ENCODE data around the gene CRYBA2. TPM values are rescaled to one million over a fixed set of nuclear protein-coding genes. Genes with fewer than 3 reads are reported as not detected.

Gene CRYBA2, protein sequence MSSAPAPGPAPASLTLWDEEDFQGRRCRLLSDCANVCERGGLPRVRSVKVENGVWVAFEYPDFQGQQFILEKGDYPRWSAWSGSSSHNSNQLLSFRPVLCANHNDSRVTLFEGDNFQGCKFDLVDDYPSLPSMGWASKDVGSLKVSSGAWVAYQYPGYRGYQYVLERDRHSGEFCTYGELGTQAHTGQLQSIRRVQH
- total RNA-seq (2014; rRNA removed; shearing (Covaris generic)) = not detected in 2 replicates
- polyA plus RNA-seq (2015; cell fraction: cytosol; rRNA removed) = not detected in 2 replicates
- polyA plus RNA-seq (2015; cell fraction: nucleus; rRNA removed) = not detected in 2 replicates

DNA sequence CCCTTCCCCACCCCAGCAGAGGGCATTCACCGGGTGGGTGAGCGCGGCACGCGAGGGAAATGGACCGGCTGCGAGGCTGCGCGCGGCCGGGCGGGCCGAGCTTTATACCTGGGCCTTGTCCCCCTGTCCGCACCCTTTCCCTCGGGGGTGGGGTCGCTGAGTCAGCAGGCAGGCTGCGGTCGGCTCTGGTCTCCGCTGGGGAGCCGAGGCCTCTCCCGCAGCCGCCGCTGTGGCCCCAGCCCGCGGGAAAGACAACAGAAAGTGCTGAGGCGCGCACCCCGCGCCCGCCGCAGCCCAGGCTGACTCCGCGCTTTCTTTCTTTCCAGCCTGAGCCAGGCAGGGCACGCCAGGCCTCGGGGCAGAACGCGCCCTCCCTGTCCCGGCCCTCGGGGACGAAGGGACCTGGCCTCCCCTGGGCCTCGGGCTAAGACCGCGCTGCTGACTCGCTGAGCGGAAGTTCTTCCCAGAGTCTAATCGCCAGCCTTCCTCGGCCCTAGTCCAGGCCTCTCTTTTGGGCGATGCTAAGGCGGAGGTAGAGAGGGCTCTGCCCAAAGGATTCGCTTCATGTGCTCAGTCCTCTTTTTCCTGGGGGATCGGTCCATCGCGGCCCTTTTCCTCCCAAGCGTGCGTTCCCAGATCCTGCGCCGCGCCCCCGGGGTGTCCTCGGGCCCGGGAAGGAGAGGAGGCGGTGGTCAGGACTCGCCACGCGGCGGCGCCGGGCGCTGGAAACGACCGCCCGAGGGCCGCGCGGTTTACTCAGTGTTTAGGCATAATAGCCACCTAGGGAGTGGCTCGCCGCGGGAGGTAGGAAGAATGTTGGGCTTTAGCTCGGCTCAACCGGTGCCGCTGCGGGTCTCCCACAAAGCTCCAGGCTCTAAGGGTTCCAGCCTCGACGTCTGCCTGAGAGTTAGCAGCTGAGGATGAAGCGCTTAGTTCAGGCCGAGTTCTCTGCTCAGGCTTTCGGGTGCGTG is at the start of gene CRYBA2:
CRYBA2 (minus strand) TSS at position 78 of the 971 bp plus-strand sequence. CDS start 246 bp downstream, outside the sequence.
- DNase-seq (ENCODE audit: low read depth) = no peak

DNA sequence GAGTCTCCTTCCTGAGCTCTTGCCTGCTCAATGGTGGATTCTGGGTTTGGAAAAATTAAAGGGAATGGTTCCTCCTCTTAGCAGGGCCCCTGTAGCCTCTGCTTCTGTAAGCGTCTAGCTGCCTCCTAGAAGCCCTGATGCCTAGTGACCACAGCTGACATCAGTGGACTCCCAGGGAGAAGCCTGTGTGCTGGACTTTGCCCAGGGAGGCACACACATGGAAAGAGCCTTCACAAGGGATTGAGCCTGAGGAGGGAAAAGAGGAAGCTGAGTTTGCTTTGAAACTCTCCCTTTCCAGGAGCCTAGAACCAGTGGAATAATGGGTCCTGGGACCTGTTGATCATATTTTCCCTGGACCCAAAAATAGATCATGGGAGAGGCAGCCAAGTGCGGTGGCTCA is 49.5 kb upstream of the CRYBA2 start:
- no peak for DNase-seq (ENCODE audit: low read depth)

DNA sequence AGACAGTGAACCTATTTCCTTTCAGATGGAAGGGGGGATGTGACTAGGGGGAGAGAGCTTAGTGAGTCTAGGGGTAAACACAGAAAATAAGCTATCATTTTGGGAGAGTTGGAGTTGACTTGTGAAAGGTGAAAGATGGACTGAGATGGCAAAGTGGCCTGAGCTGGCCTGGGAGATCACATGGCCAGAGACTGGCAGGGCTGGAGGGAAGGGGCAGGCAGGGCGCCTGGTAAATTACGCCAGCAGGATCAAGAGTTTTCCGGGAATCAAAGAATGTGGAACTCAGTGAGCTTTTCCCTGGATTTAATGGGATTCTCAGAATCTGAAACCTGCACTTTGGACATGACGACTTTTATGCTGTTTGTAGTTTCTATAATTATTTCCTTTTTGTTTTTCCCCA is 48.9 kb upstream of the CRYBA2 start:
- DNase-seq (ENCODE audit: low read depth) = no peak

DNA sequence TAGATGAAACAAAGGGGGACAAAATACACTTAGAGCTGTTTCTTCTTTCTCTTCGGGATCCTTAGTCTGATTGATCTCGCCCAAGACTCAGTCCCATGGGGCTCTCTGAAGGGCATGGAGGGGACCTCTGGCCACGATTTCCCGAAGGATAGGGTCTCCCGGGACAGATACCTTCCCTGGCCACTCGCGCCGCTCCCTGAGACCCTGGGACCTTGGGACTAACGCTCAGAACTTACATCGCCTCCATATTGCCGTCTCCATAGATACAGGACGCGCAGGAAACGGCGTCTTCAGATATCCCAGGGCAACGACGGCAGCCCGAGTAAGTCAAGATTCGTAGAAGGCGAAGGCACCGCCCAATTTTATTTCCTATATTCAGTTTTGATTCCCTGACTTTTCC is 48.0 kb upstream of the CRYBA2 start, which contains the start of gene CFAP65:
CFAP65 (minus strand) TSS at position 265 of the 400 bp plus-strand sequence. CDS start 2,468 bp downstream, outside the sequence.
- peak; percentile 43 for DNase-seq (ENCODE audit: low read depth)

DNA sequence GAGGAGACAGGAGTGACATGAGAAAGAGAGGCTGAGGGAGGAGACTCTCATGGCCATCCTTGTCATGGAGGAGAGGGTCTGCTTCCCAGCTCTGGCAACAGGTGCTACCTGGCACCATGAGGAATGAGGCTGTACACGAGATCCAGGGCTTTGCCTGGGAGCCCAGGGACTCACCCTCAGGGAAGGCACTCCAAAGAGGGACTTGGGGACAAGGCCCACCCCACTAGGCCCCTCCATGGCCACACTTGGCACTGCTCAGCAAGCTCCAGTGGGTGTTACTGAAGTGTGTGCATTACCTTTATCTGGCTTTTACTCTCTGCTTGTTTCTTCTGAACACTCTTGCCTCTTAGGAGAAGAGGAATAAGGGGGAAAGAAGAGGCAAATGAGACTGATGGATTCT is 45.4 kb upstream of the CRYBA2 start:
- DNase-seq (ENCODE audit: low read depth) = no peak

DNA sequence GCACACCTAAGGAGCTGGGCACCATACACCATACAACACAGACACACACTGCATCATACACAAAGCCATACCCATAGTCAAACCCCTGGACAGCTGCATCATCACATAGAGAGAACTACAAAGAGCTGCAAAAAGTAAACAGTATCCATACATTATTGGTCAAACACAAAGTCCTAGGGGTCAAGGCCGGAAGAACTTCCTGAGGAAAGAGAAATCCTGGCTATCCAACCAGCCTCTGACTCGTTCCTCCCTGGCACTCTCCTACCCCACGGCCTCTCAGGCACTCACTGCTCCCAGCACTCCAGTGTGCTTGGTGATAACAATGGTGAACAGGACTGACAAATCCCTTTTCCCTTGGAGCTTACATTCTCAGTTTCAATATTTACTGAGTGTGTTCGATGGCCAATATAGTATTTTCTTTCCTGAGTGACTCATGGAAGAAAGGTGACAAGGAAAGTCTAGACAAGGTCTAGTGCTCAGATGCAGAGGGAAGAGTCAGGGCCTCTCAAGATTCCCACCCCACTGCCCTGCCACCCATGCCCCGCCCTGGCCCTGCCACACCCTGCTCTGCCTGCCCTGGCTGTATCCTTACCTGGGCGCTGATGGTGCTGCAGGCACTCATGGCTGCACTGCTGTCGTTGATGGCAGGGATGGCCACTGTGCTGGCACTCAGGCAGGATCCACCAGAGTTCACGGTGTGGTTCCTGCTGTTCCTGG is 44.7 kb upstream of the CRYBA2 start:
- DNase-seq (ENCODE audit: low read depth) = no peak

DNA sequence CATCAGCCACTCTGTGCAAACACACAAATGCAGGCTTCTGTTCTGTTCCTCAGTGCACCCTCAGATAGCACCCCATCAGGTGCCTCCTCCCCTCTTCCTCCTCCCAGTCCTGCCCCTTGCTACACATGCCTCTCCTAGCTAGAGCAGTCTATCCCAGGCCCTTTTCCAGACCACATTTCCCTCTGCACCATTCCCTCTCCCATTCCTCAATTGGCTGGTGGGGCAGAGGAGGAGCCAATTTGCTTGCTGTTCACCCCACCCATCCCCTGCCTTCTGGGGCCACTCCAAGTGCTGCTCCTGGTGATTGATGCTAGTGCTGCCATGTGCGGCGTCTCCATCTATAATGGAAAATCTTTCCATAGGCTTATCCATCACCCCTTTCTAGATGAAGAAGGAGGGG is 42.7 kb upstream of the CRYBA2 start:
- no peak for DNase-seq (ENCODE audit: low read depth)

DNA sequence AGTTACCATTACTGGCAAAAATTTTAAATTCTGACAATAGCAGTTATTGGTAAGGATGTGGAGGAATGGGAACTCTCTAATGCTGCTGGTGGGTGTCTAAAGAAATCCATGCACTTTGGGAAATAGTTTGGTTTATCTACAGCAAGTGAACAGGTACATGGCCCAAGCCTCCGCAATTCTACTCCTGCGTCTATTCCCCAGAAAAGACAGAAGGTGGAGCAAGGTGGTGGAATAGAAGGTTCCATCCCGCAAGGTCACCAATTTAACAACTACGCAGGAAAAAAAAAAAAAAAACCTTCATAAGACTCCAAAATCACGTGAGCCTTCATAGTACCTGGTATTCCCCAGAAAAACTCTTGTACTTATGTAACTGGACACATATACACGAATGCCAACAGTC is 41.6 kb upstream of the CRYBA2 start:
- DNase-seq (ENCODE audit: low read depth) = no peak

DNA sequence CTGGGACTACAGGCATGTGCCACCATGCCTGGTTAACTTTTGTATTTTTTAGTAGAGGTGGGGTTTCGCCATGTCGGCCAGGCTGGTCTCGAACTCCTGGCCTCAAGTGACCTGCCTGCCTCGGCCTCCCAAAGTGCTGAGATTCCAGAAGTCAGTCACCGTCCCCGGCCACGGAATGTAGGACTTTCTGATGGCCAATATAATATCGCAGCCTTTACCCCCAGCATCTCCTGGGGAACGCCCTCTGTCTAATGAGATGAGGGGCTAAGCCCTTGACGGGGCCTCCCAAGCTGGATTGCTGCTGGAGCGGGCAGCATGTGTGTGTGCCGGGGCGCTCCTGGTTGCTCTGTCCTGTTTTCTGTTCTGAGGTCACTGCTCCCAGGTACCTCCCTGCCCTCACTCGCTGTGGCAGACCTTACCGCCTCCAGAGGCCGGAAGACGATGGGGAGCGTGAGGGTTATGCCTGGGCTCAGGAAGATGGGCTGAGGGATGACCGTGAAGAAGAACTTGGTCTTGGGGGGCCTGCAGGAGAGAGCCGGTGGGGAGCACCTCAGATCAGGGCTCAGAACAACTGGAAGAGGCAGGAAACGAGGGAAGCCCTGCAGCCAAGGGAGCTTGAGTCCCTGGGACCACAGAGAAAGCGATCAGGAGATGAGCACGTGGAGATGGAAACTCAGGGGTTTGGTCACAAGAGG is 39.0 kb upstream of the CRYBA2 start:
- no peak for DNase-seq (ENCODE audit: low read depth)

DNA sequence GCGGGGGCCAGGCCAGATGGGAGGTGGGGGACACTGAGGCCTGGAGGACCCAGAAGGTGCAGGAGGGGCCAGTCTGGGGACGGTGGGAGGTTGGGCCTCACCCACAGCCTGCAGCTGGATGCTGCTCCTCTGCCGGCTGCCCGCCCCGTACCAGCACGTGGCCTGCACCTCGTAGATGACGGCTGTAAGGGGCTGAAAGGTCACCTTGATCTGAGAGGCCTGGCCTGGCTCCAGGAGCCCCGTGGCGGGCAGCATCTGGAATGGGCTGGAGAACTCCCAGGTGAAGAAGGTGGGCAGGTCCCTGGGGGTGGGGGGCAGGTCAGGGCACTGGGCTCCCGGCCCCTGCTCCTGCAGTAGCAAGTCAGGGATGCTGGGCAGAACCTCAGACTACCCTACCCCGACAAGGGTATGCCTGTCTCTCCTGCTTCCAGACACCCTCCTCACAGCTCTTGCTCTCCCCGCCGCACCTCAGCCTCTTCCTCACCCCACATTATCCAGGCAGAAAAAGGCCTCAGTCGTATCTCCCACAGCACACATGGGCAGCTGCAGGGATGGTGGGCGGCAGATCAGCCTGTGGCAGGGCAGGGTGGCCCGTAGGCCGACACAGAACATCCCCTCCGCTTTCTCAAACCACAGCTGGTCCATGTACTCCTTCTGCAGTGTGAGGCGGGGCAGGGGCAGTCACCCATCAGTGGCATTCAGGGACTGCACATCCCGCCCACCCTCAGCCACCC is 38.0 kb upstream of the CRYBA2 start:
- DNase-seq (ENCODE audit: low read depth) = no peak

DNA sequence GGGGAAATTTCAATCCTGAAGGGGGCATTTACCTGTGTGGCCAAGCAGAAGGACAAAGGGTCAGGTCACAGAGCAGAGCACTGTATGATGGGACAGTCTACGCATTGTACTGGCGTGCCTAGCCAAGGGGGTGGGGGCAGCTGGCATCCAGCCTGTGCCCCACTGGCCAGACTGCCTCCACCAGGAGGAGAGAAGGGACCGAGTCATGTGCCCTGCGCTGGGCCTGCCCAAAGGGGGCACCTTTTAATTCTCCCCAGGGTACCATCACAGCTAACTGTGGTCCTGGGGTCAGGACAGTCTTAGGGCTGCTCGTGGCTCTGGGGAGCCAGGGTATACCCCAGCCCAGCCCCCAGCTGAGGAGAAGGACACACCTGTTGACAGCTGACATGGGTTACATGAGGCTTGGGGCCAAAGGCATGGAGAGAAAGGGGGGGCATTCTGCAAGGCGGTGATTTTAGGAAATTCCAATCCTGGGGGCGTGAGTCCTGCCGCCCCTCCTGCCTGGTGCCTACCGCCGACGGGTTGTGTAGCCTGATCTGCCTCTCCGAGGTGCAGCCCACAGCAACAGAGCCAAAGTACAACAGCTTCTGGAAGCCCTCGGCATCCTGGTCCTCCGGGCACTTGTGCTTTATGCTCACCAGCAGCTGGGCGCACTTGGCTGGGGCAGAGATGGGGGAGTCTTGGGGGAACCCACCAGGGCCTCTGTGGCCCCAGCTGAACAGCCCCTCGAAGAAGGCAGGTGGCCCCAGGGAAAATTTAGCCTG is 37.1 kb upstream of the CRYBA2 start:
- DNase-seq (ENCODE audit: low read depth) = no peak

DNA sequence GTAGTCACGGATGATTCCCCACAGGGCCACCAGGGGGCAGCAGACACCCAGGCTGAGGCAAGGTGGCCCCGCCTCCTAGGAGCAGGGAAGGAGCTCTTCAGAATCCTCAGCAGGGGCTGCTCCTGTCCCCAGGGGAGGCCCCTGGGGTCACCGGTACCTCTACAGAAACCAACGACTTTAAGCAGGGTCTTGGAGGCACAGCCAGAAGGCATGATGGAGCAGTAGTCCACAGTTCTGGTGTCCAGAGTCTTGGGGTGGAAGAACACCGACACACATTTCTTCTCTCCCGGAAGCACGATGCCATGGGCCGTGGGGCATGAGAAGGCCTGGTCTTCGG is 36.6 kb upstream of the CRYBA2 start:
- peak; percentile 63 for DNase-seq (ENCODE audit: low read depth)

DNA sequence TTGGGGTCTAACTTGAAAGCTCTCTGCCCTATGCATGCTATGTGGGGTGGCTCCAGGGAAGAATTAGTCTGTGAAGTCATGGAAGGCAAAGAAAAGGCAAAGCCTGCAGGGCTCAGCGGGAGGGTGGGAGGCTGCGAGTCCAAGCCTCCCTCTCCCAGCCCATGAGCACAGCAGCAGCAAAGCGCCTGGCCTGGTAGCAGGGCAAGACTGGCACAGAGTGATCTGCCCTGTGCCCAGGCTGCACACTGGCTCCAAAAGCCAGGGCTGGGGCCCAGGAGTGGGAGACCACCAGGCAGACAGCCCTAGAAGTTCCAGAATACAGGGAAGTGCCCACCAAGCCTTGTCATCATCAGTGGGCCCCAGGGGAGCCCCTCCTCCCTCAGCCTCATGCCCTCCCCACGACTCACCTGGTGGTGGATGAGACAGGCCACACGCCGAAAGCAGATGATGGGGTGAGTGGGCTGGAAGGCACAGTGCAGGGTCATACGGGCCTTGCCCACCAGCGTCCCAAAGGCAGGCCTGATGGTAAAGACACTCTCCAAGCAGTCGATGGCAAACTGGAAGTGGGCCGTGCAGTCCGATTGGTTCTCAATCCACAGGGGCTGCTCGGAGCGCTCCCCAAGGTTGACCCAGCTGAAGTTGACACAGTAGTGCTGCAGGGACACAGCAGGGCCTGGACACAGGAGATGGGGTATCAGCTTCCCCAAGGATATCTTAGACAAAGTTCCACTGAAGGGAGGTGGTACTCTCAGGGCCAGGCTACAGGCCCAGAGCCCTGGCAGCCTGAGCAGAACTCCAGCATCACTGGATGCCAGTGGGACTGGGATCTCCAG is 36.0 kb upstream of the CRYBA2 start:
- DNase-seq (ENCODE audit: low read depth) = no peak

DNA sequence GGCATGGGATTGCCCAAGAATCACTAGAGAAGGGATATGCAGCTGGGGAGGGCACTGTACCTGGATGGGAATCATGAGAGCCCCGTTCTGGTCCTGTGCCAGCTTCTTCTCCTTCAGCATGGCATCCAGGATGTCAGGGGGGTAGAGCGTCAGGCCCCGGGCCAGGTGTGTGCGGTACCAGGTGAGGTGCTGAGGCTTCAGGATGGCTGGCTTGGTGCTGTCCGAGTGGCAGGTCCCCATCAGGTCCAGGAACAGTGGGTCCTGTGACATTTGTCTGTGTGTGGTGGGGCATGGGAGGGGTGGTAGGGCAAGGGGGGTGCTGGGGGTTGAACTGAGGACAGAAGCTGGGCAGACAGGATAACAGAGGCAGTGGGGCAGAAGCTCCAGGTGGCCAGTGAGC is 34.9 kb upstream of the CRYBA2 start:
- DNase-seq (ENCODE audit: low read depth) = no peak

DNA sequence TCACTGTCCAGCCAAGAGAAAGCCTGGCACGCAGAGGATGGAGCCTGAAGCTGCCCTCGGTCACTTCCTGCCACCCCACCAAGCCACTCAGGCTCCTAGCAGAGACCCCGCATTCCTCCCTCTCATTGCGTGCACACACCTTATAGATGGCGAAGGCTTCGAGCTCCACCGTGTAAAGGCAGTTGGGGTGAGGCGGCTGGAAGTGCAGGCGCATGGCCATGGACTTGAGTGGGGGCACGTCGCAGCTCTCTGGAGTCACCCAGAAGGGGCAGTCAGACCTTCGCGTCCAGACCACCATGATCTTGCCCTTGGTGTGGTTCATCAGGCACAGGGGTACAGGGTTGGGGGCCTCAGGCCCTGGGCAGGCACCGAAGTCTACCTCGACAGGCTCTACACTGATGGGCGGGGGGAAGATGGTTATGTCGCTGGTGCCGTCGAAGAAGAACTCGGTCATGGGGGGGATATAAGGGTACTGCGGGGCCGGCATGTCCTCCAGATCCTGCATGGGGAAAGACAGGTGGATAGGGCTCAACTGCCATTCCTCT is 34.4 kb upstream of the CRYBA2 start:
- DNase-seq (ENCODE audit: low read depth) = no peak

DNA sequence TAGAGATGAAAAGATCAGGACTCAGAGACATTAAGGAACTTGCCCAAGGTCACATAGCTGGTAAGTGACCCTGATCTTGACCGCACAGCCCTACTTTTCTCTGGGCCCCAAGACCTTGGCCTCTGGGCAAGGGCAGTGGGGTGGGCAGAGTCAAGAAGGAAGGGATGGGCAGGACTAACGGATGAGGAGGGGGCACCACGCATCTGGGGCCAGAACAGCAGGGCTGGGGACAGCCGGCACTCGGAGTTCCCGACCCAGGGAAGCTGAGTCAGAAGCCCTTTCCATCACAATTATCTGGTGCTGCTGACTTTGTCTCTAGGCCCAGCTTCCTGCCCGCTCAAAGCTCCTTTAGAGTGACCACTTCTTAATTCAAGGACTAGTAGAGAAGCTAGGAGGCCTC is 33.7 kb upstream of the CRYBA2 start:
- no peak for DNase-seq (ENCODE audit: low read depth)

DNA sequence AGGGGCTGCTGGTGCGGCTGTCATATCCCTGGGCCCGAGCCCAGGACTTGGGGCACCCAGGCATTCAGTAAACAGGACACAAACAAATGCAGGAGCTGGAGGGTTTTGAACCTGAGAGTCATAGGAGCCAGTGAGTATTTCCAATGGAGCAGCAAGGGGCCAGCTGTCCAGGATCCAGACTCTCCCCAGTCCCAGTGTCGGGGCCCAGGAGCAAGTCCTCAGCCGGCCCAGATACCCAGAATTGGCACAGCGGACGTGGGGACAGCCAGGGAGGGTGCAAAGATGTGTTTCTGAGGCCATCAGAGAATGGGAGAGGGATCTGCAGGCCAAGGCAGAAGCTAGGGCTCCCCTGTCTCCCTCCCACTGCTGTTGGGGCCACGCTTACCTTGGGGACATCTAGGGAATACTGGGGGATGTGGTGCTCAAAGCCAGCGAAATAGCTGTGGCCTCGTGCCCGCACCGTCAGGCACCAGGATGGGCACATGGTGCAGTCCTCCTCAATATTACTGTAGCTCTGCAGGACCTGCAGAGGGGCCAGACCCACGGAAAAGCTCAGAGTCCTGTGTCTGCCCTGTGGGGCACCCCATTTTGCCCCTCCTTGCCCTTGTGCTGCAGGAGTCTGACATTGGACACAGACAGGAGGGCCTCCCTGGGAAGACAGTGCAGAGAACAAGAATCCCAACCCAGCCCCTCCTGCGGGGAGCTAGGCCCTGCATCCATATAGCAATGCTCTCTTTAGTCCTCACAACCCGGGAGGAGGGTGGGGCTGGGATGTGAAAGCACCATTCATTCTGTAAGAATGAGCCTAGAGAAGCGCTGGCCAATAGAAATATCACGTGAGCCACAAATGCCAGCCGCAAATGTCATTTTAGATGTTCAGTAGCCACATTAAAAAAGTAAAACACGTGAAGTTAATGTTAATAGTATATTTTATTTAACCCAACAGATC is 32.7 kb upstream of the CRYBA2 start:
- no peak for DNase-seq (ENCODE audit: low read depth)

Measured in HT1080 (cell line).